Ishikawa (cell line): ENCODE measurements around the gene C2CD2.
A peak's percentile ranks its signal among the peaks of the same experiment; 100 is the strongest.

Source experiments
- CEBPB ChIP-seq: IDR thresholded peaks from 2 replicates; pipeline ENCODE4 v1.6.1; 2012
- CREB1 ChIP-seq: IDR thresholded peaks from 2 replicates; pipeline ENCODE4 v1.6.1; 2012; ENCODE audit warnings: low read depth
- EGR1 ChIP-seq: IDR thresholded peaks from 2 replicates; pipeline ENCODE4 v1.6.1; 2012
- EP300 ChIP-seq: IDR thresholded peaks from 2 replicates; pipeline ENCODE4 v1.6.1; 2012; ENCODE audit warnings: borderline replicate concordance
- FOXM1 ChIP-seq: IDR thresholded peaks from 2 replicates; pipeline ENCODE4 v1.6.1; 2012; ENCODE audit warnings: low read depth, borderline replicate concordance
- MAX ChIP-seq: IDR thresholded peaks from 2 replicates; pipeline ENCODE4 v1.6.1; 2012
- NFIC ChIP-seq: IDR thresholded peaks from 2 replicates; pipeline ENCODE4 v1.6.1; 2012
- RAD21 ChIP-seq: IDR thresholded peaks from 2 replicates; pipeline ENCODE4 v1.6.1; 2012; ENCODE audit warnings: low read depth
- REST ChIP-seq: IDR thresholded peaks from 2 replicates; pipeline ENCODE4 v1.6.1; 2012; ENCODE audit warnings: low read depth, mild to moderate bottlenecking
- TAF1 ChIP-seq: IDR thresholded peaks from 2 replicates; pipeline ENCODE4 v1.6.1; 2012; ENCODE audit warnings: low read depth, mild to moderate bottlenecking
- TCF12 ChIP-seq: IDR thresholded peaks from 2 replicates; pipeline ENCODE4 v1.6.1; 2012; ENCODE audit warnings: low read depth
- TEAD4 ChIP-seq: IDR thresholded peaks from 2 replicates; pipeline ENCODE4 v1.6.1; 2012
- USF1 ChIP-seq: IDR thresholded peaks from 2 replicates; pipeline ENCODE4 v1.6.1; 2012
- YY1 ChIP-seq: IDR thresholded peaks from 2 replicates; pipeline ENCODE4 v1.6.1; 2012; ENCODE audit warnings: low read depth
- ZBTB7A ChIP-seq: IDR thresholded peaks from 2 replicates; pipeline ENCODE4 v1.6.1; 2012; ENCODE audit warnings: low read depth

C2CD2 gene

GRCh38 chr21:41948901-41949300 is 4.9 kb downstream of the C2CD2 start:
- no peak for TF ChIP-seq CREB1
- no peak for TF ChIP-seq FOXM1
- no peak for TF ChIP-seq CEBPB
- no peak for TF ChIP-seq EGR1
- no peak for TF ChIP-seq TEAD4
- no peak for TF ChIP-seq TCF12
- TF ChIP-seq NFIC, result no peak
- no peak for TF ChIP-seq RAD21
- no peak for TF ChIP-seq USF1
- no peak for TF ChIP-seq YY1

GRCh38 chr21:41948078-41948895 is 5.5 kb downstream of the C2CD2 start:
- TF ChIP-seq YY1 (no peak), EP300 (no peak), TCF12 (no peak), USF1 (no peak), TEAD4 (no peak)

GRCh38 chr21:41945982-41946381 is 7.8 kb downstream of the C2CD2 start:
- peak; percentile 56; the same call in 1 of the 2 replicates for TF ChIP-seq CEBPB
- TF ChIP-seq TAF1, result no peak

GRCh38 chr21:41943851-41944250 is 10.0 kb downstream of the C2CD2 start:
- no peak for TF ChIP-seq EGR1
- TF ChIP-seq MAX, result no peak
- TF ChIP-seq REST, result no peak
- TF ChIP-seq CEBPB, result no peak
- no peak for TF ChIP-seq NFIC
- no peak for TF ChIP-seq YY1
- no peak for TF ChIP-seq ZBTB7A
- TF ChIP-seq TAF1, result no peak
- no peak for TF ChIP-seq FOXM1
- no peak for TF ChIP-seq USF1
- no peak for TF ChIP-seq TCF12
- no peak for TF ChIP-seq RAD21
- no peak for TF ChIP-seq EP300
- no peak for TF ChIP-seq CREB1
- TF ChIP-seq TEAD4, result no peak

- TF ChIP-seq USF1, result no peak
- TF ChIP-seq ZBTB7A, result no peak
- TF ChIP-seq NFIC, result no peak
- no peak for TF ChIP-seq CEBPB
- no peak for TF ChIP-seq TEAD4
- TF ChIP-seq MAX, result no peak
- no peak for TF ChIP-seq RAD21
- no peak for TF ChIP-seq EGR1
- TF ChIP-seq REST, result no peak
- TF ChIP-seq EP300, result no peak
- TF ChIP-seq TCF12, result no peak
- TF ChIP-seq YY1, result no peak
- no peak for TF ChIP-seq CREB1
- no peak for TF ChIP-seq FOXM1
- TF ChIP-seq TAF1, result no peak
These were observed 11.4 kb downstream of the C2CD2 start for GRCh38 chr21:41942457-41942856.

GRCh38 chr21:41941941-41942340 is 11.9 kb downstream of the C2CD2 start:
- no peak for TF ChIP-seq TAF1
- TF ChIP-seq USF1, result no peak
- no peak for TF ChIP-seq MAX
- TF ChIP-seq CEBPB, result no peak
- TF ChIP-seq CREB1, result no peak
- TF ChIP-seq TEAD4, result no peak
- TF ChIP-seq EP300, result no peak
- no peak for TF ChIP-seq ZBTB7A
- no peak for TF ChIP-seq REST
- no peak for TF ChIP-seq EGR1
- no peak for TF ChIP-seq YY1
- no peak for TF ChIP-seq FOXM1
- TF ChIP-seq RAD21, result no peak
- TF ChIP-seq NFIC, result no peak
- TF ChIP-seq TCF12, result no peak
